Adrenal gland (tissue), 12 donors: ENCODE data around the gene KMT5C. TPM values are rescaled to one million over a fixed set of nuclear protein-coding genes. Genes with fewer than 3 reads are reported as not detected.

Experiments used
- DNase-seq, 7 donors: peaks; one replicate each; pipeline ENCODE4 v3.0.0-alpha.2; 2019 to 2020
- H3K27ac ChIP-seq, 5 donors: fragments of 200-600 bp; sonication (generic) in 4 of 5; 1 replicate in 3 of 5; 2 replicates in 2 of 5; pipeline versions ENCODE4 v1.5.1 to v1.8.0; 2016 to 2020; ENCODE audit warnings: mild to moderate bottlenecking in 1 of 5
- H3K27me3 ChIP-seq: fragments of 200-600 bp; 2 replicates; pipeline ENCODE4 v1.8.0; 2021
- H3K36me3 ChIP-seq, 2 donors: fragments of 200-600 bp; replicated peaks in 1 of 2; 1 replicate in 1 of 2; 2 replicates in 1 of 2; pipeline versions ENCODE4 v1.5.1 to v1.8.0; 2018 to 2022
- H3K4me1 ChIP-seq, 2 donors: fragments of 200-600 bp; replicated peaks in 1 of 2; 1 replicate in 1 of 2; 2 replicates in 1 of 2; pipeline versions ENCODE4 v1.5.1 to v1.8.0; 2018 to 2021
- H3K4me3 ChIP-seq, 4 donors: fragments of 200-600 bp; sonication (generic) in 3 of 4; one replicate each; pipeline ENCODE4 v1.5.1; 2016 to 2018
- H3K9me3 ChIP-seq, 3 donors: fragments of 200-600 bp; sonication (generic) in 1 of 3; replicated peaks in 1 of 3; 1 replicate in 2 of 3; 2 replicates in 1 of 3; pipeline versions ENCODE4 v1.5.1 to v1.8.0; 2016 to 2021
- POLR2A ChIP-seq, 2 donors: fragments of 450-650 bp; IDR thresholded peaks; one replicate each; pipeline ENCODE4 v1.6.1; 2017; ENCODE audit warnings: antibody characterized with exemption in 2 of 2, mild to moderate bottlenecking in 2 of 2, moderate library complexity in 1 of 2
- WGBS, 4 donors: extraction: QIAGEN DNeasy Blood & Tissue Kit in 2 of 4; methylation state at CpG; one replicate each; pipeline versions ENCODE4 v1.1.5 to v1.1.7; 2013 to 2017; 5-methylcytosine and 5-hydroxymethylcytosine counted together
- intact Hi-C, 2 donors: fragments of 100-400 bp; cut with DNase I; formaldehyde crosslinking; loops; one replicate each; pipeline versions ENCODE4 v1.14.1 to v1.15.0; 2022 to 2023
- polyA plus RNA-seq, 3 donors: library from polyadenylated mRNA; stranded (reverse); fragments of 200-250 nt in 2 of 3; fragments of 350-450 nt in 1 of 3; fragmentation: Illumina TruSeq in 1 of 3; extraction: RNeasy Lipid Tissue Mini Kit (QIAGEN cat#74804) in 1 of 3; gene quantifications; one replicate each; pipeline ENCODE4 v1.2.3, GENCODE V29; 2013 to 2014
- total RNA-seq, 9 donors: library from RNA; depleted of rRNA in 4 of 9; stranded (reverse); fragments of >200 nt in 4 of 9; fragments of 120-200 nt in 1 of 9; fragmentation: NEBNext Ultra II Directional in 1 of 9; extraction: Animal tissue kit (Norgen Biotek cat#: 25700) in 1 of 9; gene quantifications; one replicate each; pipeline versions ENCODE4 v1.1.0 to v1.2.4, GENCODE V29; 2013 to 2023
- TF ChIP-seq, protein P1 (sequence below), 6 experiments: fragments of 450-650 bp in 4 of 6; fragments of 200-600 bp in 2 of 6; sonication (generic) in 1 of 6; IDR thresholded peaks; 1 replicate in 5 of 6; 2 replicates in 1 of 6; pipeline versions ENCODE4 v1.5.1 to v1.8.0; 2016 to 2021; ENCODE audit warnings: antibody characterized with exemption in 6 of 6, mild to moderate bottlenecking in 2 of 6, moderate library complexity in 1 of 6
- donor health status: healthy with polysubstance abuse.
- donor health status: Bipolar disorder and iron deficiency.
- donor health status: DM: yes; HTN: yes; CAD: no.
- donor health status: DM: no; HTN: no; CAD: no.
- donor health status: DM: no; HTN: no; CAD: no.
- donor health status: DM: yes; HTN: yes; CAD: no.

KMT5C gene
- total and polyA plus RNA-seq, 12 donors, result 1.4 to 56.7 (median 15.4) TPM

DNA sequence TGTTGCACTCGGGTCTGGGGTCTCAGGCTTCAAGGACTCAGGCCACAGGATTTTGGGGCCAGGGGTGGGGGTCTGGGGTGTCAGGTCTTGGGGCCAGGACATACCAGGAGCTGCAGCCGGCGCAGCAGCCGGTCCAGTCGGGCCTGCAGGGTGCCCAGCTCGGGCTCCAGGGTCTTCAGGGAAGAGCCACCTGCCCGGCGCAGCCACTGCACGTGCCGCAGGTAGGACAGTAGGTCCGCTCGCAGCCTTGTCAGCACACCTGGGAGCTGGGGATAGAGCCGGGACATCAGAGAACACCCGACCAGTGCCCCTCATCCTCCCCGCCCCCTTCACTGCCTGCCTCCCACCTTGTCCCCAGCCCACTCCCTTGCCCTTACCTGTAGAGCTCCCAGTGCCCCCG is 28.4 kb downstream of the KMT5C start:
- DNase-seq, result no peak
- no peak overlapping the region for H3K4me3 ChIP-seq
- H3K36me3 ChIP-seq, result no peaks in the 10 kb centered on the region
- peaks cover 48% of the 10 kb centered on the region for H3K27me3 ChIP-seq
- peaks cover 0 to 6% of the 10 kb centered on the region in 2 donors for H3K4me1 ChIP-seq
- TF ChIP-seq, protein P1, sequence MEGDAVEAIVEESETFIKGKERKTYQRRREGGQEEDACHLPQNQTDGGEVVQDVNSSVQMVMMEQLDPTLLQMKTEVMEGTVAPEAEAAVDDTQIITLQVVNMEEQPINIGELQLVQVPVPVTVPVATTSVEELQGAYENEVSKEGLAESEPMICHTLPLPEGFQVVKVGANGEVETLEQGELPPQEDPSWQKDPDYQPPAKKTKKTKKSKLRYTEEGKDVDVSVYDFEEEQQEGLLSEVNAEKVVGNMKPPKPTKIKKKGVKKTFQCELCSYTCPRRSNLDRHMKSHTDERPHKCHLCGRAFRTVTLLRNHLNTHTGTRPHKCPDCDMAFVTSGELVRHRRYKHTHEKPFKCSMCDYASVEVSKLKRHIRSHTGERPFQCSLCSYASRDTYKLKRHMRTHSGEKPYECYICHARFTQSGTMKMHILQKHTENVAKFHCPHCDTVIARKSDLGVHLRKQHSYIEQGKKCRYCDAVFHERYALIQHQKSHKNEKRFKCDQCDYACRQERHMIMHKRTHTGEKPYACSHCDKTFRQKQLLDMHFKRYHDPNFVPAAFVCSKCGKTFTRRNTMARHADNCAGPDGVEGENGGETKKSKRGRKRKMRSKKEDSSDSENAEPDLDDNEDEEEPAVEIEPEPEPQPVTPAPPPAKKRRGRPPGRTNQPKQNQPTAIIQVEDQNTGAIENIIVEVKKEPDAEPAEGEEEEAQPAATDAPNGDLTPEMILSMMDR (IDR thresholded peaks at IDR 0.05), result no peak
- TF ChIP-seq POLR2A (IDR thresholded peaks at IDR 0.05), result no peak
- 80 to 87% (median 85%) methylated on average over 2 to 16 of the region's 16 CpGs for WGBS, 4 donors
- no peak overlapping the region for H3K27ac ChIP-seq
- intact Hi-C loops, result no loop called here
- no peaks in the 10 kb centered on the region for H3K9me3 ChIP-seq

DNA sequence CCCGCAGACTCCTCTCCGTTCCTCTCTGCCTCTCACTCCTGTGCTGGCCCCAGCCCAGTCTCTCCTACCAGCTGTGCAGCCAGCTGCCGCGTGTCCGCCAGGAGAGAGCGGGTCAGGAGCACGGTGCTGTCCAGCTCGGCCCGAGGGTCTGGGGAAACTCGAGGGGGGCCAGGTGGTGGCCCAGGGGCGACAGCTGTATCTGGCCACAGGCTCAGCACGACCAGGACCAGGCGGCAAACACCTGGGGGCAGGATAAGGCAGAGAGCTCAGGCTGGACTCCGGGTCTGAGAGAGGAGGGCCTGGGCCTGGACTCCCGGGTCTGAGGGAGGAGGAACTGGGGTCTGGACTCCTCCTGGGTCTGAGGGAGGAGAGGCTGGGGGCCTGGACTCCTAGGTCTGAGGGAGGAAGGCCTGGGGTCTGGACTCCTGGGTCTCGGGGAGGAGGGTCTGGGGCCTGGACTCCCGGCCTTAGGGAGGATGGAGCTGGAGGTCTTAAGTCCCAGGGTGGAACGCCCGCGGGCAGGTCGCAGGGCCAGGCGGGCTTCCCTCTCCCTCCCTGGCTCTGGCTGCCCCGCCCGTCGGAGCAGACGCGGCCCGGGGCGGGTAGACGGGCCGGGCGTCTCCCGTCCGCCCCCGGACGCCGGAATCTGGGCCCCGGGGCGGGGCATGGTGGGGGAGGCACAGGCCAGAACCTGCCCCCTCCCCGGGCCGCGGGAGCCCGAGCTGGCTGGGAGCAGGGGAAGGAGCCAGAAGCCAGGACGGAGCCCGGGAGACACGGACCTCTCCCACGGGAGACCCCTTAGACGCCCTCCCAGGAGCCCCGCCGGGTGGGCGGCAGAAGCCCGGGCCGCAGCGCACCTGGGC is 29.3 kb downstream of the KMT5C start:
- no peak overlapping the region for H3K4me3 ChIP-seq
- 5 to 57% (median 23%) methylated on average over 4 to 53 of the region's 54 CpGs for WGBS, 4 donors
- peaks cover 49% of the 10 kb centered on the region for H3K27me3 ChIP-seq

DNA sequence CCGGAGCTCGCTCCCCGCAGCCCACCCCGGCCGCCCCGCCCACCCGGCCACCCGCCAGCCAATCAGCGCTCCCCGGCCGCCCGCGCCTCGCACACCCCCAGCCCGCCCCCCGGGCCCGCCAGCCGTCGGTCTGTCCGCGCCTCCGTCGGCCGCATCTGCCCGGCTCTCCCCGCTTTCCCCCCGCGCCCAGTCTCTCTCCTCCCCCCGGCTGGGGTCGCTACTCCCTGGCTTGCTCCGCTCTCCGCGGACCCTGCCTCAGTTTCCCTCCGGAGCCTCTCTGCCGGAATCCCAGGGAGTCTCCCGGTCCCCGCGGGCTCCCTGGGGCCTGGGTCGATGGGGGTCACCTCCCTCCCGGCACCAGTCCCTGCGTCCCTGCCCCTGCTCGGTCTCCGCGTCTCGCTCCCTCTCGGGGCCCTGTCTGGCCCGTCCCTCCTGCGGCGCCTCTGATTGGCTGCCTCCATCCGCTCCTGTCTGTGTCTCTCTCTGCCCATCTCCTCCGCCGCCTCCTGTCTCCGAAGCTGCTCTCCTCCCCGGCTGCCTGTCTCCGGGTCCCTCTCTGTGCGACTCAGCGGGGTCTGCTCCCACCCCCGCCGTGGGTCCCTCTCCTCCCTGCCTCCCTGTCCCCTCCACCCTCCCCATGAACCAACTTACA is 30.1 kb downstream of the KMT5C start:
- peaks cover 52% of the 10 kb centered on the region for H3K27me3 ChIP-seq
- intact Hi-C loops, result no loop called here
- no peak overlapping the region for H3K27ac ChIP-seq

More for the DNA sequence above, 29.3 kb downstream of the KMT5C start:
- peaks cover 0 to 6% of the 10 kb centered on the region in 2 donors for H3K4me1 ChIP-seq
- H3K27ac ChIP-seq, result no peak overlapping the region
- no peaks in the 10 kb centered on the region for H3K9me3 ChIP-seq
- no peak for DNase-seq
- no peak for TF ChIP-seq POLR2A (IDR thresholded peaks at IDR 0.05)
- TF ChIP-seq, protein P1 (IDR thresholded peaks at IDR 0.05), result no peak
- H3K36me3 ChIP-seq, result no peaks in the 10 kb centered on the region
- intact Hi-C loops, result no loop called here

More for the DNA sequence above, 30.1 kb downstream of the KMT5C start:
- peak in 1 of 7 donors; percentile 40 for DNase-seq
- Histone ChIP-seq H3K9me3 (no peaks in the 10 kb centered on the region), H3K36me3 (no peaks in the 10 kb centered on the region), H3K4me1 (peaks cover 0 to 6% of the 10 kb centered on the region in 2 donors), H3K4me3 (peak overlapping the region in 1 of 4 donors; percentile 25)
- WGBS, 4 donors, result 1 to 6% (median 1%) methylated on average over 11 to 54 of the region's 59 CpGs
- TF ChIP-seq, protein P1 (IDR thresholded peaks at IDR 0.05), result no peak
- no peak for TF ChIP-seq POLR2A (IDR thresholded peaks at IDR 0.05)
